Smooth muscle cell (in vitro differentiated cells): ENCODE data around the gene NAV2. TPM values are rescaled to one million over a fixed set of nuclear protein-coding genes. Genes with fewer than 3 reads are reported as not detected.

Experiments
- DNase-seq: peaks from one replicate; lab custom pipeline; 2025; ENCODE audit not compliant: unreplicated experiment; lab: John Stamatoyannopoulos, UW
- H2AFZ ChIP-seq: fragments of 200-600 bp; sonication (generic); 2 replicates; pipeline ENCODE4 v1.6.0; 2016; ENCODE audit warnings: antibody characterized with exemption, low read depth, mild to moderate bottlenecking
- H3F3A ChIP-seq: fragments of 200-600 bp; sonication (generic); 2 replicates; pipeline ENCODE4 v1.6.0; 2017; ENCODE audit warnings: antibody characterized with exemption, low read depth
- H3K27ac ChIP-seq: fragments of 200-600 bp; sonication (generic); 2 replicates; pipeline ENCODE4 v1.5.1; 2016; ENCODE audit warnings: low read depth, mild to moderate bottlenecking
- H3K27me3 ChIP-seq: fragments of 200-600 bp; sonication (generic); 2 replicates; pipeline ENCODE4 v1.6.1; 2016; ENCODE audit warnings: low read depth, mild to moderate bottlenecking
- H3K36me3 ChIP-seq: fragments of 200-600 bp; sonication (generic); 2 replicates; pipeline ENCODE4 v1.5.1; 2016; ENCODE audit warnings: low read depth
- H3K4me1 ChIP-seq: fragments of 200-600 bp; sonication (generic); 2 replicates; pipeline ENCODE4 v1.5.1; 2016; ENCODE audit warnings: low read depth
- H3K4me2 ChIP-seq: fragments of 200-600 bp; sonication (generic); 2 replicates; pipeline ENCODE4 v1.6.0; 2016; ENCODE audit warnings: mild to moderate bottlenecking
- H3K4me3 ChIP-seq: fragments of 200-600 bp; sonication (generic); 2 replicates; pipeline ENCODE4 v1.5.1; 2016; ENCODE audit warnings: mild to moderate bottlenecking
- H3K79me2 ChIP-seq: fragments of 200-600 bp; sonication (generic); 2 replicates; pipeline ENCODE4 v1.6.0; 2016; ENCODE audit warnings: low read depth, mild to moderate bottlenecking
- H3K9ac ChIP-seq: fragments of 200-600 bp; sonication (generic); 2 replicates; pipeline ENCODE4 v1.6.0; 2016; ENCODE audit warnings: low read depth
- H3K9me3 ChIP-seq: fragments of 200-600 bp; sonication (generic); replicated peaks from 2 replicates; pipeline ENCODE4 v1.5.1; 2016; ENCODE audit warnings: low read depth
- H4K20me1 ChIP-seq: fragments of 200-600 bp; sonication (generic); 2 replicates; pipeline ENCODE4 v1.6.0; 2016; ENCODE audit warnings: low read depth
- WGBS: methylation state at CpG from one replicate; pipeline ENCODE4 v1.1.7; 2016; ENCODE audit warnings: low lambda C conversion rate; 5-methylcytosine and 5-hydroxymethylcytosine counted together
- polyA plus RNA-seq: library from polyadenylated mRNA; unstranded; fragments of >200 nt; fragmentation: Nextera tagmentation; extraction: Ambion mirVana; gene quantifications from 2 replicates; pipeline ENCODE4 v1.2.1, GENCODE V29; 2016
- total RNA-seq: library from RNA; depleted of rRNA; stranded (reverse); fragments of >200 nt; gene quantifications from 2 replicates; pipeline ENCODE4 v1.2.3, GENCODE V29; 2014
- TF ChIP-seq, protein P1 (sequence below): fragments of 200-600 bp; sonication (generic); IDR thresholded peaks from 2 replicates; pipeline ENCODE4 v1.5.1; 2017; ENCODE audit warnings: borderline replicate concordance, mild to moderate bottlenecking, antibody characterized with exemption; ENCODE audit not compliant: insufficient read depth, poor library complexity, severe bottlenecking

NAV2 gene
- total and polyA plus RNA-seq, 2 experiments from 2014 or later, result 14.1 to 67.5 TPM

DNA sequence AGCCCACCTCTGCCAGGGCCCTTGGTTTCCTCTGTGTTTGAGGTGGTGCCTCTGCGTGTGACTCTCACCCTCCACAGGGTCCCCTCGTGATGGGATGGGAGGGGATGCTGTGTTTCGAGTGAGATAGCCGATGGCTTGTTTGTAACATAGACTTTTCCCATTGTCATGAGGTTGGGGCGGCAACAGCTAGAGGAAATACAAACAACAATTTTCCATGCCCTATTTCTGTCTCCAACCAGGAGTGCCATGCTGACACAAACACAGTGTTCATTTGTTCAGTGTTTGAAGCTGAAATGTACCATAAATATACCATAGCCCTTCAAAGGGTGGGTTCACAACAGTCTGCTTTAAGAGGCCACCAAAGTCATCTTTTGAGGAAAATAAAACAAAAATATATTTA is 19.5 kb upstream of the NAV2 start:
- H3K9me3 ChIP-seq, result no peaks in the 10 kb centered on the region
- H3K4me1 ChIP-seq, result no peaks in the 10 kb centered on the region
- TF ChIP-seq, protein P1, sequence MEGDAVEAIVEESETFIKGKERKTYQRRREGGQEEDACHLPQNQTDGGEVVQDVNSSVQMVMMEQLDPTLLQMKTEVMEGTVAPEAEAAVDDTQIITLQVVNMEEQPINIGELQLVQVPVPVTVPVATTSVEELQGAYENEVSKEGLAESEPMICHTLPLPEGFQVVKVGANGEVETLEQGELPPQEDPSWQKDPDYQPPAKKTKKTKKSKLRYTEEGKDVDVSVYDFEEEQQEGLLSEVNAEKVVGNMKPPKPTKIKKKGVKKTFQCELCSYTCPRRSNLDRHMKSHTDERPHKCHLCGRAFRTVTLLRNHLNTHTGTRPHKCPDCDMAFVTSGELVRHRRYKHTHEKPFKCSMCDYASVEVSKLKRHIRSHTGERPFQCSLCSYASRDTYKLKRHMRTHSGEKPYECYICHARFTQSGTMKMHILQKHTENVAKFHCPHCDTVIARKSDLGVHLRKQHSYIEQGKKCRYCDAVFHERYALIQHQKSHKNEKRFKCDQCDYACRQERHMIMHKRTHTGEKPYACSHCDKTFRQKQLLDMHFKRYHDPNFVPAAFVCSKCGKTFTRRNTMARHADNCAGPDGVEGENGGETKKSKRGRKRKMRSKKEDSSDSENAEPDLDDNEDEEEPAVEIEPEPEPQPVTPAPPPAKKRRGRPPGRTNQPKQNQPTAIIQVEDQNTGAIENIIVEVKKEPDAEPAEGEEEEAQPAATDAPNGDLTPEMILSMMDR, result no peak
- DNase-seq, result no peak
- H2AFZ ChIP-seq, result no peak overlapping the region
- no peak overlapping the region for H3K9ac ChIP-seq
- H3K36me3 ChIP-seq, result no peaks in the 10 kb centered on the region
- 89% methylated on average over 5 of the region's 5 CpGs for WGBS
- H3K79me2 ChIP-seq, result no peaks in the 10 kb centered on the region
- no peaks in the 10 kb centered on the region for H3F3A ChIP-seq
- no peak overlapping the region for H3K27ac ChIP-seq
- H4K20me1 ChIP-seq, result no peaks in the 10 kb centered on the region
- no peaks in the 10 kb centered on the region for H3K27me3 ChIP-seq
- no peak overlapping the region for H3K4me2 ChIP-seq
- no peak overlapping the region for H3K4me3 ChIP-seq

DNA sequence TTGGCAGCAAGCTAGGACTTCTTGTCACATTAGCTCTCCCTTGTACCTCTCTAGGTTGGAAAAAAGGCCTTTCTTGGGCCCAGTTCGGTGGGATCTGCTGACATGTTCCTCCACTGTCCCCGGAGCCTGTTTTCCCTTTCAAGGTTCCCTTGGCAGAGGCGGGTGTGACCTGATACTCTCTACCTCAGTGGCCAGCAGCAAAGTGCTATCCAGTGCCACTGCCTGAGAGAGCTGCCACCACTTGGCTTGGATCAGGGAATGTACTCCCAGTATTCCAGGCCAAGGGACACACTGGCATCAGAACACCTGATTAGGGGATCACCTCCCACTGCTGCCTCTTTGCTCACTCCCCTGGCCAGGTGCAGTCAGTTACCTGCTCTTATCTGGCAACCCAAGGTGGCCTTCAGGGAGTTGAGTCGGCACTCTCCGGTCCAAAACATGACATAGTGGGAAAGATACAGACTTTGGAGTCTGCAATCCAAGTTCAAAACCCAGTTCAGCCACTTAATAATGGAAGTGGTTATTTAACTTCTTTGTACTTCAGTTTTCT is 17.8 kb upstream of the NAV2 start:
- 91% methylated on average over 5 of the region's 5 CpGs for WGBS
- Histone ChIP-seq H3K4me2 (no peak overlapping the region), H3K9me3 (no peaks in the 10 kb centered on the region), H3F3A (no peaks in the 10 kb centered on the region), H3K79me2 (no peaks in the 10 kb centered on the region), H3K4me1 (no peaks in the 10 kb centered on the region), H3K27me3 (no peaks in the 10 kb centered on the region), H4K20me1 (no peaks in the 10 kb centered on the region), H3K9ac (no peak overlapping the region), H3K4me3 (no peak overlapping the region), H3K36me3 (no peaks in the 10 kb centered on the region), H2AFZ (no peak overlapping the region), H3K27ac (no peak overlapping the region)
- no peak for DNase-seq
- TF ChIP-seq, protein P1, result no peak

DNA sequence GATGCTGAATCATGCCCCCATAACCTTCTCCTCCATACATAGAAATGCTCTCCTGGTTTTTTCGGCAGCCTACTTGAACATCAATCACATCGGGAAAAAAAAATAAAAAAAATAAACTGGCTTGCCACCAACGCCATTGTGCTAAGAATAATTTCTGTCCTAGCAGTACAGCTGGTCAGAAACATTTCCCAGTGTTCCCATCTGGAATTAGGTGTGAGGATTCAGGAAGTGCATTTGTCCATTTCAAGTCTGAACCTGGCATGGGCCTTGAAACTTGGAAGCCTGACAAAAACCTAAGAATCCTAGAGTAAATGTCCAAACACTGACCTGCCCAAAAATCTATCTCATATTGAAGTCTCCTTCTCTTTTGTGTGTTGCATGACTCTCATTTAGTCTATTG is 16.6 kb upstream of the NAV2 start:
- no peak overlapping the region for H3K4me2 ChIP-seq
- no peak for DNase-seq
- no peaks in the 10 kb centered on the region for H3K9me3 ChIP-seq

DNA sequence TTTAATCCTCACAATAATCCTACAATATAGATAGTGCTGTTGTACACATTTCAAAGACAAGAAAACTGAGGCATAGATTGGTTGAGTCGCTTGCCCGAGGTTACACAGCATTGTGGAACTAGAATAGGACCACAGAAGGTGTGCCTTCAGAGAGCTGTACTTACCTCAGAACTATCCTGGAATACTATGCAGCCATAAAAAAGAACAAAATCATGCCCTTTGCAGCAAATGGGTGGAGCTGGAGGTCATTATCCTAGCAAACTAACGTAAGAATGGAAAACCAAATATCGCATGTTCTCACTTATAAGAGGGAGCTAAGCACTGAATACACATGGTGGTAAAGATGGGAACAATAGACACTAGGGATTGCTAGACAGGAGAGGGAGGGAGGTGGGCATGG is 15.7 kb upstream of the NAV2 start:
- Histone ChIP-seq H3K4me2 (no peak overlapping the region), H3K4me3 (no peak overlapping the region), H3K27me3 (no peaks in the 10 kb centered on the region), H3K9ac (no peak overlapping the region), H2AFZ (no peak overlapping the region), H3K36me3 (no peaks in the 10 kb centered on the region), H4K20me1 (no peaks in the 10 kb centered on the region), H3K27ac (no peak overlapping the region), H3K4me1 (no peaks in the 10 kb centered on the region), H3K79me2 (no peaks in the 10 kb centered on the region), H3F3A (peaks cover under 1% of the 10 kb centered on the region), H3K9me3 (no peaks in the 10 kb centered on the region)
- TF ChIP-seq, protein P1, result no peak
- WGBS, result 94% methylated on average over 4 of the region's 4 CpGs
- DNase-seq, result no peak

More for the DNA sequence above, 16.6 kb upstream of the NAV2 start:
- Histone ChIP-seq H3F3A (no peaks in the 10 kb centered on the region), H3K4me3 (no peak overlapping the region), H3K27ac (no peak overlapping the region), H3K79me2 (no peaks in the 10 kb centered on the region), H3K36me3 (no peaks in the 10 kb centered on the region), H3K27me3 (no peaks in the 10 kb centered on the region), H2AFZ (no peak overlapping the region), H3K9ac (no peak overlapping the region), H3K4me1 (no peaks in the 10 kb centered on the region), H4K20me1 (no peaks in the 10 kb centered on the region)
- TF ChIP-seq, protein P1, result no peak
- 95% methylated on average over 3 of the region's 3 CpGs for WGBS
